Stomach smooth muscle (tissue), 2 donors: ENCODE results near the gene XIRP2.

Experiments
- H3K27ac ChIP-seq: one replicate; pipeline ENCODE4 v1.7.0; 2013; ENCODE audit warnings: mild to moderate bottlenecking, low read length, inconsistent platforms
- H3K27me3 ChIP-seq, 2 donors: one replicate each; pipeline ENCODE4 v1.7.0; 2013; ENCODE audit warnings: low read length in 2 of 2; ENCODE audit not compliant: insufficient read depth in 2 of 2, control insufficient read depth in 1 of 2
- H3K36me3 ChIP-seq, 2 donors: one replicate each; pipeline ENCODE4 v1.7.0; 2013; ENCODE audit warnings: low read length in 2 of 2; ENCODE audit not compliant: control insufficient read depth in 2 of 2, insufficient read depth in 2 of 2
- H3K4me1 ChIP-seq: one replicate; pipeline ENCODE4 v1.7.0; 2013; ENCODE audit warnings: low read length; ENCODE audit not compliant: control insufficient read depth, insufficient read depth
- H3K4me3 ChIP-seq, 2 donors: one replicate each; pipeline ENCODE4 v1.7.0; 2013; ENCODE audit warnings: low read length in 2 of 2
- H3K9ac ChIP-seq, 2 donors: one replicate each; pipeline ENCODE4 v1.7.0; 2013; ENCODE audit warnings: low read length in 2 of 2, mild to moderate bottlenecking in 1 of 2
- H3K9me3 ChIP-seq, 2 donors: one replicate each; pipeline ENCODE4 v1.7.0; 2013; ENCODE audit warnings: low read length in 2 of 2; ENCODE audit not compliant: control insufficient read depth in 2 of 2
- donor health status: healthy.
- donor health status: Pancreatic carcinoma.

The XIRP2 gene

GRCh38 chr2:166892397-166892796, 4.1 kb downstream of the XIRP2 start:
- H3K4me1 ChIP-seq = no peaks in the 10 kb centered on the region

GRCh38 chr2:166895243-166895642, 7.0 kb downstream of the XIRP2 start:
- Histone ChIP-seq H3K27me3 (no peaks in the 10 kb centered on the region), H3K36me3 (no peaks in the 10 kb centered on the region), H3K4me3 (no peak overlapping the region)

More at GRCh38 chr2:166892397-166892796, 4.1 kb downstream of the XIRP2 start:
- no peaks in the 10 kb centered on the region for H3K27me3 ChIP-seq
- H3K36me3 ChIP-seq = no peaks in the 10 kb centered on the region
- no peak overlapping the region for H3K9ac ChIP-seq
- H3K4me3 ChIP-seq = no peak overlapping the region
- no peaks in the 10 kb centered on the region for H3K9me3 ChIP-seq
- no peak overlapping the region for H3K27ac ChIP-seq

GRCh38 chr2:166897666-166898065, 9.4 kb downstream of the XIRP2 start:
- H3K27ac ChIP-seq = no peak overlapping the region
- H3K9me3 ChIP-seq = no peaks in the 10 kb centered on the region
- no peaks in the 10 kb centered on the region for H3K27me3 ChIP-seq
- H3K4me3 ChIP-seq = no peak overlapping the region
- H3K36me3 ChIP-seq = no peaks in the 10 kb centered on the region
- H3K9ac ChIP-seq = no peak overlapping the region
- no peaks in the 10 kb centered on the region for H3K4me1 ChIP-seq

More at GRCh38 chr2:166895243-166895642, 7.0 kb downstream of the XIRP2 start:
- Histone ChIP-seq H3K4me1 (no peaks in the 10 kb centered on the region), H3K9me3 (no peaks in the 10 kb centered on the region), H3K27ac (no peak overlapping the region), H3K9ac (no peak overlapping the region)

GRCh38 chr2:166899676-166900075, 11.4 kb downstream of the XIRP2 start:
- Histone ChIP-seq H3K36me3 (no peaks in the 10 kb centered on the region), H3K27ac (no peak overlapping the region), H3K9me3 (no peaks in the 10 kb centered on the region), H3K4me3 (no peak overlapping the region), H3K4me1 (no peaks in the 10 kb centered on the region), H3K9ac (no peak overlapping the region), H3K27me3 (no peaks in the 10 kb centered on the region)

GRCh38 chr2:166900700-166901099, 12.4 kb downstream of the XIRP2 start:
- Histone ChIP-seq H3K36me3 (no peaks in the 10 kb centered on the region), H3K9ac (no peak overlapping the region), H3K4me1 (no peaks in the 10 kb centered on the region), H3K9me3 (no peaks in the 10 kb centered on the region), H3K27ac (no peak overlapping the region), H3K27me3 (no peaks in the 10 kb centered on the region), H3K4me3 (no peak overlapping the region)

GRCh38 chr2:166901336-166901735, 13.1 kb downstream of the XIRP2 start:
- Histone ChIP-seq H3K27ac (no peak overlapping the region), H3K27me3 (no peaks in the 10 kb centered on the region), H3K36me3 (no peaks in the 10 kb centered on the region), H3K4me3 (no peak overlapping the region), H3K4me1 (no peaks in the 10 kb centered on the region), H3K9me3 (no peaks in the 10 kb centered on the region), H3K9ac (no peak overlapping the region)

GRCh38 chr2:166916987-166917386, 28.7 kb downstream of the XIRP2 start:
- H3K27me3 ChIP-seq = no peaks in the 10 kb centered on the region
- no peak overlapping the region for H3K27ac ChIP-seq

GRCh38 chr2:166917415-166917814, 29.1 kb downstream of the XIRP2 start:
- H3K36me3 ChIP-seq = no peaks in the 10 kb centered on the region
- H3K27me3 ChIP-seq = no peaks in the 10 kb centered on the region
- no peaks in the 10 kb centered on the region for H3K9me3 ChIP-seq
- no peak overlapping the region for H3K4me3 ChIP-seq
- H3K9ac ChIP-seq = no peak overlapping the region
- H3K4me1 ChIP-seq = no peaks in the 10 kb centered on the region
- H3K27ac ChIP-seq = no peak overlapping the region

More at GRCh38 chr2:166916987-166917386, 28.7 kb downstream of the XIRP2 start:
- no peaks in the 10 kb centered on the region for H3K4me1 ChIP-seq
- no peak overlapping the region for H3K9ac ChIP-seq
- H3K4me3 ChIP-seq = no peak overlapping the region
- H3K36me3 ChIP-seq = no peaks in the 10 kb centered on the region
- H3K9me3 ChIP-seq = no peaks in the 10 kb centered on the region

GRCh38 chr2:166921261-166921896, 33.1 kb downstream of the XIRP2 start:
- no peaks in the 10 kb centered on the region for H3K27me3 ChIP-seq
- no peak overlapping the region for H3K9ac ChIP-seq
- no peak overlapping the region for H3K27ac ChIP-seq
- H3K4me1 ChIP-seq = no peaks in the 10 kb centered on the region
- H3K9me3 ChIP-seq = no peaks in the 10 kb centered on the region
- no peaks in the 10 kb centered on the region for H3K36me3 ChIP-seq
- no peak overlapping the region for H3K4me3 ChIP-seq

- Histone ChIP-seq H3K27ac (no peak overlapping the region), H3K36me3 (no peaks in the 10 kb centered on the region)
These were observed 36.7 kb downstream of the XIRP2 start for GRCh38 chr2:166924967-166925366.

GRCh38 chr2:166926657-166927056, 38.4 kb downstream of the XIRP2 start:
- H3K9me3 ChIP-seq = no peaks in the 10 kb centered on the region
- no peaks in the 10 kb centered on the region for H3K36me3 ChIP-seq
- no peak overlapping the region for H3K27ac ChIP-seq
- H3K4me1 ChIP-seq = no peaks in the 10 kb centered on the region
- H3K27me3 ChIP-seq = no peaks in the 10 kb centered on the region
- no peak overlapping the region for H3K4me3 ChIP-seq
- H3K9ac ChIP-seq = no peak overlapping the region

More at GRCh38 chr2:166924967-166925366, 36.7 kb downstream of the XIRP2 start:
- H3K9ac ChIP-seq = no peak overlapping the region
- no peaks in the 10 kb centered on the region for H3K4me1 ChIP-seq
- no peaks in the 10 kb centered on the region for H3K27me3 ChIP-seq
- no peak overlapping the region for H3K4me3 ChIP-seq
- no peaks in the 10 kb centered on the region for H3K9me3 ChIP-seq
